UCSD-AML1 (cell line): ENCODE data around the gene AKR1B1.

Experiments
- DNase-seq: peaks from one replicate; lab custom pipeline; 2025; ENCODE audit not compliant: unreplicated experiment; lab: John Stamatoyannopoulos, UW

The AKR1B1 gene

GRCh38 chr7:134470864-134471263 lies 12.0 kb upstream of the AKR1B1 start:
- DNase-seq, result no peak

GRCh38 chr7:134469622-134470021 lies 10.7 kb upstream of the AKR1B1 start:
- no peak for DNase-seq

GRCh38 chr7:134468475-134468874 lies 9.6 kb upstream of the AKR1B1 start:
- DNase-seq, result no peak

- no peak for DNase-seq
Observed at GRCh38 chr7:134468054-134468453, 9.2 kb upstream of the AKR1B1 start.

GRCh38 chr7:134465491-134465890 lies 6.6 kb upstream of the AKR1B1 start:
- DNase-seq, result no peak

- no peak for DNase-seq
Observed at GRCh38 chr7:134464496-134464895, 5.6 kb upstream of the AKR1B1 start.

- no peak for DNase-seq
Observed at GRCh38 chr7:134463751-134464150, 4.9 kb upstream of the AKR1B1 start.

GRCh38 chr7:134462337-134462925 lies 3.5 kb upstream of the AKR1B1 start:
- no peak for DNase-seq

GRCh38 chr7:134461916-134462315 lies 3.0 kb upstream of the AKR1B1 start:
- no peak for DNase-seq

GRCh38 chr7:134459981-134460380 lies 1.1 kb upstream of the AKR1B1 start:
- no peak for DNase-seq

- peak; percentile 47 for DNase-seq
Observed at GRCh38 chr7:134458341-134458805, 527 bp downstream of the AKR1B1 start.

GRCh38 chr7:134457210-134457609 lies 1.7 kb downstream of the AKR1B1 start:
- no peak for DNase-seq

GRCh38 chr7:134454277-134454676 lies 4.6 kb downstream of the AKR1B1 start:
- DNase-seq, result no peak

- DNase-seq, result no peak
Observed at GRCh38 chr7:134453518-134453917, 5.4 kb downstream of the AKR1B1 start.

- no peak for DNase-seq
Observed at GRCh38 chr7:134452991-134453473, 5.9 kb downstream of the AKR1B1 start.

GRCh38 chr7:134452419-134452838 lies 6.5 kb downstream of the AKR1B1 start:
- DNase-seq, result no peak

- DNase-seq, result peak; percentile 8
Observed at GRCh38 chr7:134451656-134452055, 7.2 kb downstream of the AKR1B1 start.

- no peak for DNase-seq
Observed at GRCh38 chr7:134450294-134451000, 8.5 kb downstream of the AKR1B1 start.

GRCh38 chr7:134449680-134450079 lies 9.2 kb downstream of the AKR1B1 start:
- no peak for DNase-seq

- DNase-seq, result peak; percentile 9
Observed at GRCh38 chr7:134448356-134449229, 10.3 kb downstream of the AKR1B1 start.

- DNase-seq, result no peak
Observed at GRCh38 chr7:134447383-134447782, 11.5 kb downstream of the AKR1B1 start.

- DNase-seq, result no peak
Observed at GRCh38 chr7:134446923-134447322, 12.0 kb downstream of the AKR1B1 start.
